HG02852 (cell line): ENCODE measurements around the gene MTA2.
"Not testable (repeated sequence)": the region's sequence is repeated elsewhere in the genome, so short reads cannot be mapped to it uniquely, and the experiment has no call there.

ENCODE experiments used
- ATAC-seq: cut with Tn5 transposase; IDR thresholded peaks from one replicate; pipeline ENCODE4 v1.9.1; 2021; ENCODE audit warnings: mild to moderate bottlenecking, moderate library complexity; ENCODE audit not compliant: unreplicated experiment

Gene MTA2

GRCh38 chr11:62592989-62593421 is 8.7 kb downstream of the MTA2 start:
- no peak for ATAC-seq

GRCh38 chr11:62592146-62592815 is 9.4 kb downstream of the MTA2 start:
- ATAC-seq = no peak

DNA sequence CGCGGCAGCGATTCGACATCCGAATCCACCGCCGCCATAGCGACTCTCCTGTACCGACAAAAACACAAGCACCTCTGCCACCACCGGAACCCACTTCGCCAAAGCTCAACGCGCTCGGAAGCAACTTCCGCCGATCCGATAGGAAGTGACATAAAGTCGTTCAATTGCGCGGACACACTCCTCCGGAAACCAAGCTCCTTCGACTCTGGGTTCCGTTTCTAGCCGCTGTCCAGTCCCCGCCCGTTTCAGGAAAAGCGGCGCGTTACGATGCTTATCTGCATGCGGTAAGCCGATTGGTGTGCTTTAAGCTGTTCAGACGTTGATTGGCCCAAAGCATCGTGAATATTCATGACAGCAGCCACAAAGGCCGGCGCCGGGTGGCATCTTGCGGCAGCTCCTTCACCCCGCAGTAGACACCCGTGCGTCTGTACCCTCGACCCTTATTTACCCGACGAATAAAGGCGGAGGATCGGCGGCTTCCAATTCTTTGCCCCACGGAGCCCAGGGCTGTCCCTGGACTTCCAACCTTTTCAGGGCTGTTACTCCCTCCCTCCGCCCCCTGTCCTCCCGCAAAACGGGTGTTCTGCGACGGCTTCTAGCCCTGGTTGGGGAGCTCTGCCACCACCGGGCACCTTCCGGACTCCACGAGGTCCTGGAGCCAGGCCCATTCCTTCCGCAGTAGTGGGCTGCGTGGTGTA is 10.1 kb downstream of the MTA2 start, which contains the start of gene TUT1:
Gene TUT1, minus strand, starts transcription at position 76 of the 698 bp plus-strand sequence. Its CDS starts 38 bp downstream, at position 38.
- ATAC-seq = peak; percentile 85

GRCh38 chr11:62588966-62589637 is 12.6 kb downstream of the MTA2 start:
- no peak for ATAC-seq

GRCh38 chr11:62585356-62585755 is 16.3 kb downstream of the MTA2 start:
- ATAC-seq = not testable (repeated sequence)

- ATAC-seq = not testable (repeated sequence)
Observed at GRCh38 chr11:62581735-62582134, 19.9 kb downstream of the MTA2 start.

DNA sequence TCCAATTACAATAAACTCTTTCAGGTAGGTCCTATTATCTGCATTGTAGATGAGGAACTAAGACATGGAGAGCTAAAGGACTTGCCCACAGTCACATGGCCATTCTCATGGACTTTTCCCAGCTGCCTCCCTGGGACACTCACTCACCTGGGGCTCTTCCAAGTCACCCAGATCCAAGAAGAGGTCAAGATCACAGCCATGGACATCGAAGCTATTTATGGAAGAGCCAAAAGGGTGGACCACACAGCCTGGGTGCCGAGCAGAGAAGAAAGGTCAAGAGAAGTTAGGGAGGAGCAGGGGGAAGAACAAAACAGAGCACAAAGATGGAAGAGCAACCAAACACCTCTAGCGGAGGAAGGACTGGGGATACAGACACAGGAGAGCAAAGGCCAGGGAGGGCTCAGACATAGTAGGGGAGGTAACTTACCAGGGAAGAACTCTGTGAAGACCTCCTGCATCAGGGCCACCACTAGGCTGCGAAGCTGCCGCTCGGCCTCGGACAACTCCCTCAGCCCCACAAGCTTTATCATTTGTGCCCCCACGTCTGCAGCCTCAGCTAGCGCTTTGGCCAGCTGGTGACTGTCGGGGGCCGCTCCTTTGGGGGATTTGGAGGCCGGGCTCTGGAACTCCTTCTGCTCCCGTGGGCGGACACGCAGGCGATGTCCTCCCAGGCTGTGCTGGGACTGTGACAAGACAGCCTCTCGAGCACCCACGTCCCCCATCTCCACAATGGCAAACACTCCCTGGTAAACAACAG is 20.5 kb downstream of the MTA2 start:
- ATAC-seq = no peak

DNA sequence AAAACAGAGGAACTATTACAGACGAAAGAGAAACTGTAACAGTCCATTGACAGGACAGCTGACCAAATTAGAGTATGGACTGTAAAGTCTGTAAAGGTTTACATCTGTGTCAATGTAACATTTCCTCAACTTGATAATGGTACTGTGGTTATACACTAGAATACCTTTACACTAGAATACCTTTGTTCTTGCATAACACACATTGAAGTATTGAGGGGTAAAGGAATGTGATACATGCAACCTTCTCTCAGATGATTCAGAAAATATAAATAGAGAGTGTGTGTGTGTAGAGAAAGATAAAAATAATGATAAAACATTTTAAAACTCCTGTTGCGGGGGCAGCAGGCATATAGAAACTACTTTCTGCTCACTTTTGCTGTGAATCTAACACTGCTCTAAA is 22.4 kb downstream of the MTA2 start:
- no peak for ATAC-seq

DNA sequence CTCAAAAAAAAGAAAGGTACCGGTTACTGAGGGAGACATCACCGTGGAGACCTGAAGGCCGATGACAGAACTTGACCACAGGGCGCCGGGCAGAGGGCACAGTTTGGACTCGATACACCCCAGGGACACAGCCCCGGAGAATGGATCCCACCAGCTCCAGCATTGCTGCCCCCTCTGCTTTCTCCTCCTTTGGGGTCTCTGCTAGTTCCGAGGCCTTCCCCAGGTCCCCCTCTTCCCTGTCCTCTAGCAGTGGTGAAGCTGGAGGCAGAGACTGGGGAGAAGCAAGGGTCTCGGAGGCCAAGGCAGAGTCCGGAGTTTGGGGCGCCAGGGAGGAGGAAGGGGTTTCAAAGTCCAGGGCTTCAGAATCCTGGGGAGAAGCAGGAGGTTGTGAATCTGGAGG is 23.1 kb downstream of the MTA2 start:
- ATAC-seq = no peak

DNA sequence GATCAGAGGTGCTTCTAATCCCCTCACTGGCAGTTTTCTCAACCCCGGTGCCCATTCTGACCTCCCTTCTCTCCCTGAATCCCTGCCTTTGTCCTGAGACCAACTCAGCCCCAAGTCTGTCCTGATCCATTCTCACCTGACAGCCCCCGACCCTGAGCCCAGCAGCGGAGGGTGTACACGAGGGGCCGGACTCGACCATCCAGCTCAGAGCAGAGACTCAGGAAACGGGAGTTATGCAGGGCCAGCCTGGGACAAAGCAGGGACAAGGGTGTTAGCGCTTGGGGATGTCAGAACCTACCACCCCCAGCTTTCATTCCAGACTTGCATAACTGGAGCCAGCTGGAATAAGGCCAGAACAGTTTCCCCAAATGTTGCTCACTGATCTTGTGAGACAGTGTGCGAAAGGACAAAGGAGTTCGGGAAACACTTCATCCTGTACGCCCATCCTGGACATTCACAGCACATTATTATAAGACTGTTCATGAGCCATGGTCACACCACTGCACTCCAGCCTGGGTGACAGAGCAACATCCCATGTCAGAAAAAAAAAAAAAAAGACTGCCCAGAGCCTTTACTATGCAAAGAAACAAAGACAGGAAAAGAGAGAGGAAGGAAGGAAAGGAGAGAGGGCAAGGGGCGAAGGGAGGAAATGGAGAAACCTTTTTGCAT is 24.5 kb downstream of the MTA2 start:
- ATAC-seq = no peak

DNA sequence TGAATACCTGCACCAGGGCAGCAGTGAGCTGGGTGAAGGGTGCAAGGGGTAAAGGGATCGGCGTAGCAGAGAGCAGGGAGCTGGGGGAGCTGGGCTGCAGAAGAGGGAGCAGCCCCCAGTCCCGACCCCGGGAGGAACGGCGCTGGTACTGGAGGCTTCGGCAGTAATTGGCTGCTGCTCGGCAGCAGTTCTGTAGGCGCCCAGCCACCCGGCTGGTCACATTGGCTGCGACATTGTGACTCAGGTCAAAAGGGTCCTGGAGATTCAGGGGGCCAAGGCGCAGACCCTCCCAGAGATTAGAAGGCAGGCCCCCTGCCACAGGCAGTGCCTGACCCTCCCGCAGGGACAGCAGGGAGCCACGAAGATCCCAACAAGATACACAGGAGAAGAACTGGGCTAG is 25.8 kb downstream of the MTA2 start:
- ATAC-seq = no peak

DNA sequence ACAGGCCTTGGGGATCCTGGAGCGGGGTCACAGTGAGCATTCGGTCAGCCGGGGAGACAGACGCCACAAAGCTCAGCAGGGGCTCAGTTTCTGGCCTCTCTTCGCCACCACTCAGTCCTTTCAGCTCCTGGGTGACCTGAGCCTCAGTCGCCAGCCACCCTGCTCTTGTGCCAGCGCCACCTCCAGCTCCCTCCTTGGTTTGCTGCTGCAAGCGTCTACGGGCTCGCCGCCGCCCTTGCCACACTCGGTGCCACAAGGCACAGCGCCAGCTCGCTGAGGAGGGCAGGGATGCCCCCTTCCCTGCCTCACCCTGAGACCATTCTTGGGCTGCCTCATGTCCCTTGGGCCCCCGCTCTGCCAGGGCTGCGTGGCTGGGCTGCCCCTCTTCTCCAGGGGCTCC is 26.5 kb downstream of the MTA2 start:
- ATAC-seq = no peak

GRCh38 chr11:62574363-62575071 is 27.1 kb downstream of the MTA2 start:
- peak; percentile 26 for ATAC-seq

DNA sequence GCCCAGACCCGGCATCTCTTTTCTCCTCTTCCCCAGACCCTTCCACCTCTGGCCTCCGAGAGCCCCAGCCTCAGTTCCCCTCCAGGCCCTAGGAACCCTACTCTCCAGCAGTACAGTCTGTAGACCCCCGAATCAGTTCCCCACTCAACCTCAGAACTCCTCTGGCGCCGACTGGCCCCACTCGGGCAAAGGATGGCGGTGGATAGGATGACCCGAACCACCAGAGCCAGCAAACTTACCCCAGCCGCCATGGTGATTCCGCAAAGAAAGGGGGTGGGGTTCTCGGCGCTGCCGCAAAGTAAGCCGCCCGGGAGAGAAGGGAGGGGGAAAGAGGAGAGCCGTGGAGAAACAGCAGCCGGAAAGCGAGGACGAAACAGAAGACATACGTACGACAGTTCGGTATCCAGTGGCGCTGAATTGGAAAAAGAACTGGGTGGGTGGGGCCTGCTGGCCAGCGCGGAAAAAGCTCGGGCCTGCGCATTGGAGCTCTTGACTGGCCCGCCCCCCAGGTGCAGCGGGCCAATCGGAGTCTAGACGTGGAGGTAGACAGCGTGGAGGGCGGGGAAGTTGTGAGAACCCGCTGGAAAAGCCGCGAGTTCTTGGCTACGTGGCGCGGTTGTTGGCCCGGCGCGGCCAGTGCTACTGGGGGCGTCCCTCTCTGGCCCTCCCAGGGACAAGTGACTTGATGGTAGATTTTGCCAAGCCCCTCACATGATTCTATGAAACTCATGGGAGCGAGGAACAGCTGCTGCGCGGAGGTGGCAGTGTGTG is 27.9 kb downstream of the MTA2 start, which contains the start of gene EEF1G:
Gene EEF1G, minus strand, starts transcription at position 300 of the 771 bp plus-strand sequence. Its CDS starts 49 bp downstream, at position 251.
- peak; percentile 76 for ATAC-seq

DNA sequence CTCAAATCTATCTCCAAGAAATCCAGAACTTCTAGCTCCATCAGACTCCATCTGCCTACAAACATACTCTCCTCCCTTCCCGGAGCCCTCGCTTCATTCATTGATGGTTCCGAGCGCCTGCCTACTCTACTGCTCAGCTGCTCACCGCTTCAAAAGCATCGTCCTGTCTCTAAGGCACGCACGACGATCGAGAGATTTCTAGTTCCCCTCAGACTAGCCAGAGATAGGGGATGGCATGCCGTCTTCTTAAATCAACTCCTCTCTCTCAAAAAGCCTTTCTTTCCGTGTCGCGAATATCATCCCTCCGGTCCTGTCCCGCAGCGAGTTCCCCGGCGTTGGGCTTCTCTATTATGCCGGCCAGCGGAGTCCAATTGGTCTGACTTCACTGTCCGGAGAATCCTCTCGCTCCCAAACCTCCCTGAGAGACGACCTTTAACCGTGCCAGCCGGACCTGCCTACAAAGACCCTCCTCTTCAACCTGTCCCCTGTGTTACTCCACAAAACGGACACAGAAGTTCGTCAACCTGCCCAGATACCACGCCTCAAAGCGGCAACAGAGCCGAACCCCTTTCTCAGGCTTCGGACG is 28.6 kb downstream of the MTA2 start:
- ATAC-seq = no peak

DNA sequence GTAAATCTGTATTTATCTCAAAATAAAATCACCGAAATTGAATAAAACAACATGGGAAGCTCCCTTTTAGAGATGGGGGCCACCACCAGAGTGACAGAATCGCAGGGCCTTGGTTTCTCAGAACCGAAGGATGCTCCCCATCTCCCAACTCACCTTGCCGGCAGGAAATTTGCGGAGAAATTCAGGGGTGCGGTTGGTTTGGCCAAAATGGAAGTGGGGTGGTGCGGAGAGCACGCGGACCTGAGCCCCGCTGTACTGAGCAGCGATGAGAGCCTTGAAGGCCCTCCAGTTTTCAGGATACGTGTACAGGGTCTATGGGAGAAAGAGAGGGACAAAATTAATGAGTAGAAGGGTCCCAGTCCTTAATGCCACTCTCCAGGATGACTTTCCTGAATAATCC is 29.2 kb downstream of the MTA2 start:
- ATAC-seq = no peak

DNA sequence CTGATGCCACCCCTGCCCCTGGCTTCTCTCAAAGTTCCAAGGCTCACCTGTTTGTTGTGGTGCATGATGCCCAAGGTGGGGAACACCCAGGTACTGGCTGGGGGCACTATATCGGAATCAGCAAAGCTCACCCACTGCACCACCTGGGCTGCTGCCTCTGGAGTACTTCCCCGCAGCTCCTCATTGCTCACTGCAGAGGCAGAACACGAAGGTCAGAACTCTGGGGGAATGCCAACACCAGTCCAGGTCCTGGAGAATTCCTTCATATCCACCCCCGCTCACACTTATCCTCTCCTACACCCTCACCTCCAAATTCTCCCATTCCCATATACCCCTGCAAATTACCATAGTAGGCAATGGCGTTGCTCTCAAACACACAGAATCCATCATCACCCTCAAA is 30.2 kb downstream of the MTA2 start:
- ATAC-seq = not testable (repeated sequence)

- ATAC-seq = not testable (repeated sequence)
Observed at GRCh38 chr11:62570903-62571302, 30.8 kb downstream of the MTA2 start.

GRCh38 chr11:62569611-62570010 is 32.1 kb downstream of the MTA2 start:
- no peak for ATAC-seq
